Stimulated activated naive CD4-positive, alpha-beta T cell (primary cell): ENCODE measurements around the gene LAIR1.
"Not testable (repeated sequence)": the region's sequence is repeated elsewhere in the genome, so short reads cannot be mapped to it uniquely, and the experiment has no call there.

Experiments
- DNase-seq, 6 experiments: peaks; one replicate each; lab custom pipeline; 2025; lab: John Stamatoyannopoulos, UW

The LAIR1 gene

GRCh38 chr19:54376610-54377285, 12.0 kb upstream of the LAIR1 start:
- DNase-seq: no peak

GRCh38 chr19:54375181-54375938, 10.6 kb upstream of the LAIR1 start:
- peak in 2 of 6 experiments; percentile 37 to 43 for DNase-seq

DNA sequence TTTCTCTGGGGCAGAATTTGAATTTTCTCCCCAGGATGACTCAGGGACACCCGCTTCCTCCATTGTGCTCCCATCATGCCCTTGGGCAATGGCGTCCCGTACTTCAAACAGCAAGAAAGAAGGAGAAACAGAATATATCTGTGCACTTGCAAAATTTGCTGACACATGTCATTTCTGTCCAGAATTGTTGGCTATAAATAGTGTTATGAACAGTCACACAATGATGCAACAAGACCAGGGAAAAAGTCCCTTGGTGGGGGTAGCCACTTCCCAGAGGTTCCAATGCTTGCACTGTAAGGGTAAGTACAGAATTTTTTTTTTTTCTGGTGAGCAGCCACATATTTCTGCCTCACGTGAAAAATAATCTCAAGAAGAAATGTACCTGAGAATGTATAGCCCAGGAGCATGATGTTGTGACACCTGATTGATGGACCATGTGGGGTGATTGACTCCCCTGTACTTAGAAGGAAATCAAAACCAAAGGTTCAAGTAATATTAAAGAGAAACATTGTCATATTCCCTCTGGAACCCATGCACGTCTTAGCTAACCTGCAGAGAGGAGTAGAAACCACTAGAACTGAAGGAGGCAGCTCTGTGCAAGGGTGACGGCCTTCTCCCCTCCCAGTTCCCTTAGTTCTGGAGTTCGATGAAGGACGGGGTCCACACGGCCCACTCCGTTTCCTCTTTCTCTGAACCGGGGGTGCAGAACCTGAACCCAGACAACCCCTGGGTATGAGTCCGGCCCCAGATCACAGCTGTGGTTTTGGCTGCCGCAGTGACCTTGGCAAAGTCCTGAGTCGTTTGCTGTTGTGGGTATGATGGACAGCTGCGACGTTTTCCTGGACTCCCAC, 9.3 kb upstream of the LAIR1 start:
- no peak for DNase-seq

DNA sequence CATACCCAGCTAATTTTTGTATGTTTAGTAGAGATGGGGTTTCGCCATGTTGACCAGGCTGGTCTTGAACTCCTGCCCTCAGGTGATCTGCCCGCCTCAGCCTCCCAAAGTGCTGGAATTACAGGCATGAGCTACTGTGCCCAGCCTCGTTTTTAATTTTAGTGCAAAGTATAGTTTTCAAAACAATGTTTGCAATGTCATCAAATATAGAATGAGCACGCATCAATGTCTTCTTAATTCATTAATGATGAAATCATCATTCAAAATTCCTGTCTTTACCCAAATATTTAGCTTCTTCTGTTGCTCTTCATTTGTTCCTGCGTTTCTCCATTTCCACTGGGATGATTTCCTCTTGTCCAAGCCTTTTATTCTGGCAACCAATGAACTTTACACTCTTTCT, 6.7 kb upstream of the LAIR1 start:
- not testable (repeated sequence) for DNase-seq

GRCh38 chr19:54370434-54370796, 5.7 kb upstream of the LAIR1 start:
- peak; percentile 22 to 76 (median 64) for DNase-seq

- DNase-seq: peak in 1 of 6 experiments; percentile 13
Measured at GRCh38 chr19:54369688-54370433, 5.1 kb upstream of the LAIR1 start.

- no peak for DNase-seq
Measured at GRCh38 chr19:54369082-54369687, 4.5 kb upstream of the LAIR1 start.

- DNase-seq: no peak
Measured at GRCh38 chr19:54366811-54367210, 2.1 kb upstream of the LAIR1 start.

DNA sequence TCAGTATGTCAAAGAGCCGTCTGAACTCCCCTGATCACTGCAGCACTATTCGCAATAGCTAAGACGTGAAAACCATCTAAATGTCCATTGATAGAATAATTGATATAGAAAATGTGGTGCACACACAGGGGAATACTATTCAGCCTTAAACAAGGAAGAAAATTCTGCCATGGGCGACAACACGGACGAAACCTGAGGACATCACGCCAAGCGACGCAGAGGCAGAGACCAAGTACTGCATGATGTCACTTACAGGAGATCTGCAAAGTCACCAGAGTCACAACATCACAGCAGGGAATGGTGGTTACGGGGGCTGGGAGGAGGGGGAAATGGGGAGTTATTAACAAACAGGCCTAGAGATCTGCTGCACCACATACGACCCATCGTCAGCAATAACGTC, 1.1 kb upstream of the LAIR1 start:
- DNase-seq: not testable (repeated sequence)

- not testable (repeated sequence) for DNase-seq
Measured at GRCh38 chr19:54361680-54362422, 2.9 kb downstream of the LAIR1 start.

- DNase-seq: not testable (repeated sequence)
Measured at GRCh38 chr19:54359149-54359820, 5.4 kb downstream of the LAIR1 start.

- no peak for DNase-seq
Measured at GRCh38 chr19:54357381-54357780, 7.3 kb downstream of the LAIR1 start.

DNA sequence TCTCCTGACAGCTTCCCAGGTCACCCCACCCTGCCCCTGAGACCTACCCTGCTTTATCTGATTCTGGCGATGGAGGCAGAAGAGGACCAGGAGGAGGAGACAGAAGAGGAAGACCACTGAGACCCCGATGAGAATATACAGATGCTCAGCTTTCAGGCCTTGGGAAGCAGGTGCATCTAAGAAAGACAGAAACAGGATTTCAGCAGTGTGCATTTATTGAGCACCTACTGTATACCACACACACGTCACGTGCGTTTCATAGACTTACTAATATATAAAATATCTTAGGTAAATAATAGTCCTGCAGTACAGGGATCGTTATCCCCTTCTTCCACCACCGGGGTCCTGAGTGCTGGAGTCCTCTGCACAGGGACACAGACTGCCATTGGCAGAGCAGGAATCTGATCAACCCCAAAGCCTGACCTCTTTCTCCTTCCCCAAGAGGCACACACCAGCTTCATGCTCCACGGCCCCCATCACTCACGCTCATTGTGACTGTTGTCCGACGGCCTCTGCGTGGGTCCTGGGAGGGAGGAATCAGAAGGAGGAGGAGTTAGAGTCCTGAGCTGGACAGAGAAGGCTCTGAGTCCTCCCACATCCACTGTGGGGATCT, 8.2 kb downstream of the LAIR1 start:
- DNase-seq: no peak

DNA sequence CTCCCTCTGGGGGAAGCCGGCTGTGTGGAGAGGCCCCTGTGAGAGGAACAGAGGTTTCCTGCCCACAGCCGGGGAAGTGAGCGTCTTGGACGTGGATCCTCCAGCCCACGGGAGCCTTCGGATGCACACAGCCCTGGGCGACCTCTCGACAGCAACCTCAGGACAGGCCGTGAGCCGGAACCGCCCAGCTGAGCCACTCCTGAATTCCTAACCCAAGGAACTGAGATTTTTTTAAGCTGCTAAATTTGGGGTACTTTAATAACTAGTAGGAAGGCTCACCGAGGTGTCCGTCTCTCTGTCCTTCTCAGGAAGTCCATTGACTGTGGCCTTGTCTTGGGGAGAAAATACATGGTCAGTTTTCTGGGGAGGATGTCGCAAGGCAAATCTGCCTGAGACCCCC, 9.1 kb downstream of the LAIR1 start:
- no peak for DNase-seq

GRCh38 chr19:54354761-54355160, 10.0 kb downstream of the LAIR1 start:
- DNase-seq: no peak

- no peak for DNase-seq
Measured at GRCh38 chr19:54352546-54352945, 12.2 kb downstream of the LAIR1 start.

- no peak for DNase-seq
Measured at GRCh38 chr19:54352041-54352440, 12.7 kb downstream of the LAIR1 start.

- DNase-seq: no peak
Measured at GRCh38 chr19:54351474-54351873, 13.3 kb downstream of the LAIR1 start.

- DNase-seq: no peak
Measured at GRCh38 chr19:54345938-54346386, 18.8 kb downstream of the LAIR1 start.

- DNase-seq: no peak
Measured at GRCh38 chr19:54343868-54344267, 20.9 kb downstream of the LAIR1 start.
